GM19468 (cell line): ENCODE measurements around the gene KCNQ5.

ENCODE experiments used
- ATAC-seq: cut with Tn5 transposase; IDR thresholded peaks from one replicate; pipeline ENCODE4 v1.9.1; 2021; ENCODE audit warnings: mild to moderate bottlenecking, moderate library complexity, moderate number of reproducible peaks; ENCODE audit not compliant: unreplicated experiment; ENCODE audit errors: extremely low read depth

The KCNQ5 gene

GRCh38 chr6:72672906-72673305 lies 51.0 kb downstream of the KCNQ5 start:
- no peak for ATAC-seq

DNA sequence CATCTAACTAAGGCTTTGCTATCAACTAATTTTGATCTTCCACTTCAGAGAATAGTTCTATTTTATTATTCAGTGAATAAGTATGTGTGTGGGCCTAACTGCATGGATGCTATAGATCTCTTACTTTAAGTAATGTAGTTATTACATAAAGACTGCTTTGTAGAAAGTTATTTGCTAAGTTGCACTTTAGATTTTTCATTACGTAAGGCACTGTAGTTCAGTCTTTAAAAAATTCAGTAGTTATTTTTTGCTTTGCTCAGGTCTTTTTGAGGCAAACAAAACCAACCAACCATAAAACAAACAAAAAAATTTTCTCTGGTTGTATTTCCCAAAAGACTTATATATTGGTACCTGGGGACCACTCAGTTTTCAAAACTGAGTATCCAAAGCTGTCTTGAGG lies 53.0 kb downstream of the KCNQ5 start:
- no peak for ATAC-seq

GRCh38 chr6:72675396-72675795 lies 53.5 kb downstream of the KCNQ5 start:
- ATAC-seq: no peak

DNA sequence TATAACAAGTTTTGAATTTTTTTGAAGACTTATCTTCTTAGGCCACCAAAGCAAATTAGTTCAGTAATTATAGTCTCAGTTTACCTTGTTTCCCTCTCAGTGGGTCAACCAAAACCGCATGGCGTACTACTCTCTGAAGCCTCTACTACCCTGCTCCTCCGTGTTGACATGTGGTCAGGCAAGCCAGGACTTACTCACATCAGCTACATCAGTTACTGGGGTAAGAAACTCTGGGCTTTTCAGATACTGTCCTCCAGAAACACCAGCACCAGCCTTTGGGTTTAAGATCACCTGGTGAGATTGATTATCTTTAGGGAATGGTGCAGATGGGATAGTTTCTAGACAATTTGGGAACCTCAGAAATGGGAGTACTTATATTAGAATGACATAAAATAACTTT lies 55.1 kb downstream of the KCNQ5 start:
- no peak for ATAC-seq

DNA sequence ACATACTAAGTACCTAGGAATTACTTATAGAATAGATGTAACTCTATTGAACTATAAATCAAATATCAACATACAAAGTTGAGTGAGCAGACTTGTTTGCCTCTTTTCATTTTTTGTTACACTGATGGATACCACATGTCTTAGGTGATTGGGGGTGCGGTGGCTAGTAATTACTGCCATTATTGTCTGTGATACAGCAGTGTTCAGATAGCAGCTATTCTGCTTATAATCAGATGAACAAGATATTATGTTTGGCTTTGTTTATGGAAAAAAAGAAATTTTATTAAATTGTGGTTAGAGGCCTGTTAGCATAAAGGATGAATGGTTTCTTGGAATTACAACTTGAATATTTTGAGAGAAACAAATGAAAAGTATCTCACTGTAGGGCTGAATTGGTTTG lies 55.9 kb downstream of the KCNQ5 start:
- no peak for ATAC-seq

- ATAC-seq: peak; percentile 91
Measured at GRCh38 chr6:72683797-72684196, 61.9 kb downstream of the KCNQ5 start.

GRCh38 chr6:72689107-72689954 lies 67.5 kb downstream of the KCNQ5 start:
- peak; percentile 66 for ATAC-seq

DNA sequence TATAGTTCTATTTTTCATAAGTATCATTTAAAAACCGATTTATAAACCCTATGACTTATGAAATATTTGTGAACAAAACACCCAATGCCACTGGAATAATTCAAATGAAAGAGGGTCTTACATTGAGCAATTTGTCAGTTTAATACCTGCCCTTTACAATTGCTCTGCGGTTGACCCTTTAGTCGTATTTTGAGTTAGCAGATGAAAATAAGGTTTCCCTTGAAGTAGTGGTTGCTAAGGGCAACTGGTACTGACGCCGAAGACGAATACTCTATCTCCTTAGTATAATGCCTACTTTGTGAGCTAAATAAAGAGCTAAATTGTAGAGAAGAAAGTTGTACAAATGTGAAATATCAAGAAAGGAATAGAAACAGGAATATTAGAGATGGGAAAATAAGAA lies 69.4 kb downstream of the KCNQ5 start:
- ATAC-seq: no peak

DNA sequence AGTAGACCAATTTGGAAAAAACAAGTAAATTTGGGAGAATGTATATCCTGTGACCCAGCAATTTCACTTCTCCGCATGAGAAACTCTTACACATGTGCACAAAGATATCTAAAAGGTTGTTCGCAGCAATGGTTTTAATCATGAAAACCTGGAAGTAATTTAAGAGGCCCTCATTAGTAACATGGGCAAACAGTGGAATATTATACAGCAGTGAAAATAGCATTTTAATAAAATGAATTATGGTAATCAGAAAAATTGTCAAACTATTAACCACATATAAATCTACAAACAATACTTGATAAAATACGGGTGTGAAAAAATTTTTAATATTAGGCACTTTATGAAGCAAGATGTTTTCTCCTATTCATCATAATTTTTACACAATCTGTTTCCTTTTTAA lies 74.2 kb downstream of the KCNQ5 start:
- ATAC-seq: no peak

- no peak for ATAC-seq
Measured at GRCh38 chr6:72699159-72699558, 77.3 kb downstream of the KCNQ5 start.

GRCh38 chr6:72702421-72702820 lies 80.6 kb downstream of the KCNQ5 start:
- ATAC-seq: no peak

GRCh38 chr6:72703093-72703492 lies 81.2 kb downstream of the KCNQ5 start:
- no peak for ATAC-seq

- no peak for ATAC-seq
Measured at GRCh38 chr6:72704979-72705378, 83.1 kb downstream of the KCNQ5 start.

- ATAC-seq: no peak
Measured at GRCh38 chr6:72709431-72709830, 87.6 kb downstream of the KCNQ5 start.

DNA sequence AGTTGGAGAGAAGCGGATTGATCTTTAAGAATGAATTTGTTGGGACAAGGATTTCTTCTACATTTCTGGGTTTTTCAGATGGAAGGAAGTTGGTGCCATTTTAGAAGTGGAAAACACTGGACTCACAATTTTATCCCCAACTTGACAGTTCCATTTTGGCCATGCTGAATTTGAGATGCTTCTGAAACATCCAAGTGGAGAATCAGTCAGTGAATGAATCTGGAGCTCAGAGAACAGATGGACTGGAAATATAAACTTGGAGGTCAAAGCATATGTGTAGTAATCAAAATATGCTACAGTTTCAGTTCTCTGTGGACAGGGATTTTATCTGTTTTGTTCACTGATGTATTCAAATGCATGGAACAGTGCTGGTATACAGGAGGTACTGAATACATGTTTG lies 89.9 kb downstream of the KCNQ5 start:
- ATAC-seq: no peak

GRCh38 chr6:72712910-72713309 lies 91.0 kb downstream of the KCNQ5 start:
- no peak for ATAC-seq

DNA sequence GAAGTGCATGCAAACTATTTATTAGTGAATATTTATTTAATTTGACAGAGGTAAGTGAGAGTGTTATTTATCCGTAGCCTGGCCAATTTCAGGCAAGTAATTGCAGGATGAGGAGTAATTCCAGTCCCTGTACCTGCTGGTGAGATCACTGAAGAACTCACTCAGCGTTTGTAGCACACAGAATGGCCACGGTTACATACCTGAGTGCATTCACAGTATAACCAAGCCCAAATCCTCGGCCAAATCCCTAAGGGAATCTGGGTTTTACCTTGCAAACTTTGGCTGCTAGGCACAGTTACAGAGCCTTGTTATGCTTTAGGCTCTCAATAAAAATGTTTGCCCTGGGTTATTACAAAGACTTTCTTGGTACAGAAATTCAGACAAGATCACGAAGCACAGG lies 93.3 kb downstream of the KCNQ5 start:
- ATAC-seq: no peak

- no peak for ATAC-seq
Measured at GRCh38 chr6:72716916-72717315, 95.1 kb downstream of the KCNQ5 start.

DNA sequence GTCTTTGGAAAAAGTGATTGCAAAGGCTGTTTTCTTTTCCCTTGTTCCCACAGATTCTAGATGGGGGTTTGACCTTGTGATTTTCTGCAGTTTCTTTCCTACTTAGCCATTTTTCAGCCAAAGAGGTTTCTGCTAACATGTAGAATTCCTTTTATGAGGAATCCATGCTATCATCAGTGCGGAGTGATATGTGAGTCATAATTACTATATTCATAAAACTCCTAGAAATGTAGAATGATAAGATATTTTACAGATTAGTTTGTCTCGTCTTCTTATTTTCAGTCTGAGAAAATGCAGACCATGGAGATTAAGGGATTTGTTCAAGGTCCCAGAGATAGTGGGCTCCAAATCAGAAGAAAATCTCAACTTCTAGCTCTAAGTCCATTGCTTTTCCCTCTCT lies 98.6 kb downstream of the KCNQ5 start:
- no peak for ATAC-seq

GRCh38 chr6:72721346-72721745 lies 99.5 kb downstream of the KCNQ5 start:
- ATAC-seq: no peak

- ATAC-seq: peak; percentile 86
Measured at GRCh38 chr6:72724545-72724944, 102.7 kb downstream of the KCNQ5 start.

- ATAC-seq: no peak
Measured at GRCh38 chr6:72728706-72729343, 107.0 kb downstream of the KCNQ5 start.
